GM21423 (cell line): ENCODE measurements around the gene HERC4.

ENCODE experiments used
- ATAC-seq: cut with Tn5 transposase; IDR thresholded peaks from one replicate; pipeline ENCODE4 v1.9.1; 2021; ENCODE audit warnings: mild to moderate bottlenecking, moderate library complexity; ENCODE audit not compliant: unreplicated experiment

The HERC4 gene

GRCh38 chr10:68074775-68075549 is at the start of gene HERC4:
TSS of gene HERC4 (minus strand) at chr10:68075283. CDS start at chr10:68073108, 2,175 bp downstream.
- peak; percentile 92 for ATAC-seq

- ATAC-seq, result no peak
These were observed 49.6 kb upstream of the HERC4 start for GRCh38 chr10:68124718-68125117.

- no peak for ATAC-seq
These were observed 46.8 kb upstream of the HERC4 start for GRCh38 chr10:68121852-68122251.

GRCh38 chr10:68121020-68121743 is 46.1 kb upstream of the HERC4 start:
- ATAC-seq, result no peak

- ATAC-seq, result no peak
These were observed 43.6 kb upstream of the HERC4 start for GRCh38 chr10:68118657-68119056.

- no peak for ATAC-seq
These were observed 37.8 kb upstream of the HERC4 start for GRCh38 chr10:68112837-68113236.

- no peak for ATAC-seq
These were observed 36.5 kb upstream of the HERC4 start for GRCh38 chr10:68111584-68111983.

GRCh38 chr10:68110027-68110426 is 34.9 kb upstream of the HERC4 start:
- no peak for ATAC-seq

- ATAC-seq, result no peak
These were observed 34.2 kb upstream of the HERC4 start, which contains the start of gene MYPN for GRCh38 chr10:68109331-68109730. TSS of gene MYPN (plus strand) at chr10:68109488. CDS start at chr10:68121439, 11,951 bp downstream.

GRCh38 chr10:68108653-68109052 is 33.6 kb upstream of the HERC4 start:
- ATAC-seq, result no peak

- no peak for ATAC-seq
These were observed 33.0 kb upstream of the HERC4 start for GRCh38 chr10:68108051-68108450.

- no peak for ATAC-seq
These were observed 32.6 kb upstream of the HERC4 start for GRCh38 chr10:68107651-68108050.

- no peak for ATAC-seq
These were observed 31.6 kb upstream of the HERC4 start for GRCh38 chr10:68106656-68107055.

GRCh38 chr10:68105820-68106219 is 30.7 kb upstream of the HERC4 start:
- no peak for ATAC-seq

GRCh38 chr10:68103901-68104300 is 28.8 kb upstream of the HERC4 start:
- no peak for ATAC-seq

GRCh38 chr10:68103261-68103878 is 28.3 kb upstream of the HERC4 start:
- no peak for ATAC-seq

- no peak for ATAC-seq
These were observed 26.0 kb upstream of the HERC4 start for GRCh38 chr10:68101066-68101465.

- no peak for ATAC-seq
These were observed 24.7 kb upstream of the HERC4 start for GRCh38 chr10:68099736-68100135.

- ATAC-seq, result no peak
These were observed 21.9 kb upstream of the HERC4 start for GRCh38 chr10:68096913-68097516.

GRCh38 chr10:68095153-68095552 is 20.1 kb upstream of the HERC4 start:
- ATAC-seq, result no peak

- ATAC-seq, result no peak
These were observed 17.4 kb upstream of the HERC4 start for GRCh38 chr10:68092512-68092911.
